ENCODE measurements around the gene MRPS25.

- no peak for TF ChIP-seq EZH2phosphoT487 (IDR thresholded peaks at IDR 0.05; ENCODE audit: low read depth, severe bottlenecking, unreplicated experiment)
- no peak for TF ChIP-seq CTCF (IDR thresholded peaks at IDR 0.05; ENCODE audit: poor library complexity)
- no peak for TF ChIP-seq EZH2 (IDR thresholded peaks at IDR 0.05; ENCODE audit: borderline replicate concordance)
Observed at GRCh38 chr3:15023249-15023648, 41.9 kb downstream of the MRPS25 start.
